ENCODE measurements around the gene POM121L2. TPM values are rescaled to one million over a fixed set of nuclear protein-coding genes. Genes with fewer than 3 reads are reported as not detected.

The POM121L2 gene
- total and polyA plus RNA-seq, 9 of the 15 experiments (the other 6 are each of a cell fraction or from before 2014, with no cell fraction given) = 0.23 to 0.45 TPM; not detected in 7

GRCh38 chr6:27321901-27322300 is 9.8 kb upstream of the POM121L2 start:
- ATAC-seq (no peak), FAIRE-seq (no peak), DNase-seq (ENCODE audit: extremely low read depth in 1 of 4, low spot score in 3 of 4) (no peak)
- Histone ChIP-seq H3K27me3 (ENCODE audit: control insufficient read depth in 2 of 2, insufficient read depth in 2 of 2, low read length in 2 of 2) (no peaks in the 10 kb centered on the region), H3K79me2 (ENCODE audit: control insufficient read depth, insufficient read depth, low read length) (no peaks in the 10 kb centered on the region), H3K4me1 (replicated peaks in 1 of 2; ENCODE audit: control insufficient read depth in 2 of 2, insufficient read depth in 2 of 2, low read length in 2 of 2) (no peaks in the 10 kb centered on the region), H3K9ac (ENCODE audit: insufficient read depth in 1 of 2, low read depth in 2 of 2, low read length in 2 of 2) (no peak overlapping the region), H3K36me3 (ENCODE audit: control insufficient read depth, insufficient read depth, low read length) (no peaks in the 10 kb centered on the region), H3K9me3 (replicated peaks; ENCODE audit: control insufficient read depth, insufficient read depth, low read depth, low read length) (no peaks in the 10 kb centered on the region), H2AFZ (ENCODE audit: low read depth, low read length) (no peak overlapping the region), H3K4me2 (ENCODE audit: insufficient read depth, low read length) (no peak overlapping the region), H3K4me3 (no peak overlapping the region), H3K27ac (ENCODE audit: extremely low read depth, low read depth, low read length) (no peak overlapping the region), H4K20me1 (replicated peaks; ENCODE audit: control insufficient read depth, insufficient read depth, low read length) (no peaks in the 10 kb centered on the region), H3K9me1 (ENCODE audit: control insufficient read depth, insufficient read depth, low read length) (no peaks in the 10 kb centered on the region)
- 73% methylated on average over 4 of the region's 4 CpGs for WGBS (ENCODE audit: insufficient coverage, low coverage, missing lambda C conversion rate)
- ChIA-PET CTCF (ENCODE audit: low intra/inter-chr PET ratio) (no interaction called here), POLR2A (interaction anchor here (1.6 kb wide), 1 partner anchor 12 kb away, joined by 4 read pairs; no protein-coding TSS in a partner anchor)
- no TSS peak for BruUV-seq (replicated peaks)
- TF ChIP-seq ZBTB40 (IDR thresholded peaks at IDR 0.05) (peak; percentile 24; the same call in 1 of the 2 replicates), ZBTB40 (CRISPR knock-in tag; IDR thresholded peaks at IDR 0.05) (no peak), CBFA2T2 (conservative IDR thresholded peaks at IDR 0.05) (no peak)
- intact Hi-C loops (cut with micrococcal nuclease) = no loop called here
- in situ Hi-C loops (cut with MboI) = no loop called here
